Pons (tissue), 1 donor: ENCODE measurements around the gene SIAE.

Source experiments
- DNase-seq: peaks from one replicate; pipeline ENCODE4 v3.0.0-alpha.2; 2016; ENCODE audit warnings: low spot score

The SIAE gene, protein sequence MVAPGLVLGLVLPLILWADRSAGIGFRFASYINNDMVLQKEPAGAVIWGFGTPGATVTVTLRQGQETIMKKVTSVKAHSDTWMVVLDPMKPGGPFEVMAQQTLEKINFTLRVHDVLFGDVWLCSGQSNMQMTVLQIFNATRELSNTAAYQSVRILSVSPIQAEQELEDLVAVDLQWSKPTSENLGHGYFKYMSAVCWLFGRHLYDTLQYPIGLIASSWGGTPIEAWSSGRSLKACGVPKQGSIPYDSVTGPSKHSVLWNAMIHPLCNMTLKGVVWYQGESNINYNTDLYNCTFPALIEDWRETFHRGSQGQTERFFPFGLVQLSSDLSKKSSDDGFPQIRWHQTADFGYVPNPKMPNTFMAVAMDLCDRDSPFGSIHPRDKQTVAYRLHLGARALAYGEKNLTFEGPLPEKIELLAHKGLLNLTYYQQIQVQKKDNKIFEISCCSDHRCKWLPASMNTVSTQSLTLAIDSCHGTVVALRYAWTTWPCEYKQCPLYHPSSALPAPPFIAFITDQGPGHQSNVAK

DNA sequence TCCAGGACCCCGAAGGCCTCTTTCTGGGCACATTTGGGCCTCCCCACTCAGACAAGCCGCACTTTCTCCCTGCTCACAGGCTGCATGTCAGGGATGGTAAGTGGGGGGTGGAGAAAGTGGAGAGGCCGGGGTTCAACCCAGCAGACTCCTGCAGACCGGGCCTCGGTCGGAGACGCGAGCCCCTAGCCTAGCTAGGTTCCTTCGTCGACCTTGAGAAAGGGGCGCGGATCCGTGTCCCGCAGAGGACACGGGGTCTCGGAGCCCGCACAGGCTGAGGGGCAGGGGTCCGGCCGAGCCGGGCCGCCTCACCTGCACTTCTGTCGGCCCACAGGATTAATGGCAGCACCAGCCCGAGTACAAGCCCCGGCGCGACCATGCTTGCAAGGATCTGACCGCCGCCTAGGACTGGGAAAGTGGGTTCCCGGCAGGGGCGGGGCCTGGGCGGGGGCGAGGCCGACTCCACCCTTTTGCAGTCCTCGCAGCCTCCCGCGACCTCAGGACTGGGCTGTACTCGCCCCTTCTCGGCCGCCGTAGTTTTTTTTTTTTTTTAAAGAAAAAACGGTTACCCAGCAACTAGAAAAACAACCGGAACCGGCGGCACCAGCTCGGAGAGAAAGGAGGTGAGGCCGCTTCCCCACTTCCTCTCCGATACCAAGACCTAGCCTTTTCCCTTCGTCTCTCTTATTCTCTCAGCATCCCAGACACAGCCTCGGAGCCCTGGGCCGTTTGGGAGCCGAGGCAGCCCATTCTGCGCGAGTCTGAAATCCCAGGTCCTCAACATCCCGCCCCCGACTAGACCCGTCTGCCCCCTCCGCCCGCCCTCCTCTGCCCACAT, at the start of gene SIAE, which contains the start of gene SPA17:
TSS of gene SIAE (minus strand) at position 407 of the 835 bp plus-strand sequence. CDS start at position 376, 31 bp downstream.
TSS of gene SPA17 (plus strand) at position 572 of the 835 bp plus-strand sequence. CDS start 1,361 bp downstream, outside the sequence.
- peak; percentile 78 for DNase-seq

DNA sequence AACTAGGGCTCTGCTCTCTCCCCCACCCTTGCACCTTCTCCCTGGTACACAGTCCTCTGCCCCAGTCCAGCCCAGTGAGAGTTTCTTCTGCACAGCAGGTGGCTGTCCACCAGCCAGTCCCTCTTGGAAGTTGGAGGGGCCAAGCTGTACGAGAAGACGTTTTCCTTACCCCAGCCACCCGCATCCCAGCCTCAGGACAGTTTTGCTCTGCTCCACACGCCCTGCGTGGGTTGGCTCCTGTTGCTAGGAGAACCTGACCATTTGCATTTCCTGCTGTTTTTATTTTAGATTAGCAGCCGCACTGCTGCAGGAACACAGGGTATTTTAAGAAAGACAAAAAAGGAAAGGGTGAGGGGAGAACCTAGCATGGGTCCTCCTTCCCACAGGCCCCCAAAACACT, 48.6 kb upstream of the SIAE start:
- DNase-seq = no peak

DNA sequence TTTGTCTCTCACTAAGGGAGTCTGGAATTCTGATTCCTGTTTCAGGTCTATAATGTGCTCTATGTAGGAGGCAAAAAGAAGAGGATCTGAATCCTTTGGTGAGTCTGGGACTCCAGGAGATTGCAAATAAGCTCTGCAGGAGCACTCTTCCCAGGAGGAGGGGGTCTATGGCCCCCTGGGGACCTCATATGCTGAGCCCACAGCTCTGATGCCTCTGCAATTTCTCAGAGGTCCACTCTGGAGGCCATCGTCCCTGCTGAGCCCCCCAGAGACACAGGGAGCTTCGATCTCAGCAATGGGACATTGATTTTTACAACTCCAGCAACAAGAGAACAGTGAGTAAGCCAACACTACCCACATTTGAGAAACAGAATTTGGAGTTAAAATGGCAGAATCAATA, 46.0 kb upstream of the SIAE start:
- no peak for DNase-seq

DNA sequence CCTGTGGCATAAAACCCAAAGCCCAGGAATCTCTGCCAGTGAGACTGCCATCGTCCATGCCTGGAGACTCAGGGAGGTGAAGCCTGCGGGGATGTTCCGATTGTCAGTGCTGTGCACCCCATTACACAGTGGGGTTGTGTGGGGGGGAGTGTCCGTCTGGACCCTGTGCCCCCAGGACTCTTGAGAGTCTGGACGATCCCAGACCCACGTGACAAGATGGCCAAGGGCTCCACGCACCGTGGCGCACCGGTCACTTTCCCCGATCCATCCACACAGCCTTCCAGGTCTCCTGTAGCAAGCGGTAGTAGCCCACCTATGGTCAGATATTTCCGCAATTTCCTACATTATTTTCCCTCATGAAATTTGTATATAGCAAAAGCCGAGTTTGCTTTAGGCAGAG, 45.3 kb upstream of the SIAE start:
- DNase-seq = no peak

DNA sequence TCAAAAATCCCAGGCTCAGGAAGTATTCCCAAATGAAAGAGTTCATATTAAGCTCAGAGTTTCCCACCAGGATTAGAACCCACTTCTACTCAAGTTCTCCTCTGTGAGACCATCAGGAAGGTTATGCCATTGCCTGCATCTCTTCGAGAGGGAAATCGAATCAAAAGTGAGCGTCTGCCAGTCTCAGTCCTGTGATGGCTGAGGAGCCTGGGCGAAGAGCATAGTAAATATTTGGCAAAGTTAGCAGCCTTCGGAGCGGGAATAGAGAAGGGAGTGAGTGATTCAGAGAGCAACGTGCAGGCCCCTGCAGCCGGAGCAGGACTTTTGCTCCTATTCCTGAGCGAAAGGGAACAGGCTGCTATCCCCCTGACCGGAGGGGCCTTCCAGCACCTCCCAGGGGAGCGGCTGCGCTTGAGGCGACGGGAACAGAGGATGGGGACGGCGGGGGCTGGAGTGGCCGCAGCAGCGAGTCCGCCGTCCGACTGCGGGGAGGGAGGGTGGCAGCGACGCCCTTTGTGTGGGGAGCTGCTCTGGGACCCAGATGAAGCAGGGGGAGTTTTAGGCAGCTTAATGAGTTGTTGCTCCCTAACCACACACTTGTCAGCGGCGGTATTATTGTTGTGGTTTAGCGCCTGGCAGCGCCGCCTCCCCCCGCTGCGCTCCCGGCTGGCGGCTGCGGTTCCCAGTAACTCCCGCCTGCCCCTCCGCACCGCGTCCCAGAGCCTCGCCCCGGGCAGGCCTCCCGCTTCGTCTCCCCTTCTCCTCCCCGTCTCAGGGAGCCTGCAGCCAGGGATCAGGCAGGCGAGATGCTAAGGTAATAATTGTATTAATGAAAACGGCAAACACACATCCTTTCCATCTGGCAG, 44.5 kb upstream of the SIAE start:
- no peak for DNase-seq

DNA sequence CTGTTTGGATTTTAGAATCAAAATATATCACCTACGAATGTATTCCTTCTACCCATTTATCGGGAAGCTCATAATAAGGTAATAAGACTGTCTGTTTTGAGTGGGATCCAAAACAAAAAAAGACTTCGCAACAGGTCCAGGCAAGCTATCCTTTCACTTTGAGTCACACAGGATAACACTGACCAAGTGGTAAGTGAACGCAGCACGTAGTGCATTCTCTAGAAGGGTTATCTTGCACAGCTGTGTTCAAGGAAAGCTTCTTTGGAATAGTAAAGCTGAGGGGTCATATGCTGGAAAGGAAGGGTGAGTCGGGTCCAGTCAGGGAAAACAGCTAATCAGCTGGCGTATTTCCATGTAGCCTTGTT, 43.9 kb upstream of the SIAE start:
- DNase-seq = no peak

DNA sequence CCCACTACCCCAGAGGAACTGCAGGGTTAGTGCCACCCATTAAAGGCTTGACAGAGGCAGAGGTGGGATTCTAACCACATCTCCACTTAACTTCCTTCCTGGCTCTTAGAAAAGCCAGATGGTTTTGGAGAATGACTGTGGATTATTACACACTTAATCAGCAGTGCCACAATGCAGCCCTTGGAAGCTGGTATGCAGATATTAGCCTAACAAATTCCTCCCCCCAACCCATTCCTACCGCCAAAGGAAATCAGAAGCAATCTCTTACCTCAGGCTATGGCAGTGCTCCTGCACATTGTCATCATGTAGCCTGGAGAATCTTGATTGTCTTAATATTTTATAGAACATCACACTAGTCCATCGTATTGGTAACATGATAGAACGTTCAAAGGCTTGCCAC, 43.1 kb upstream of the SIAE start:
- no peak for DNase-seq

DNA sequence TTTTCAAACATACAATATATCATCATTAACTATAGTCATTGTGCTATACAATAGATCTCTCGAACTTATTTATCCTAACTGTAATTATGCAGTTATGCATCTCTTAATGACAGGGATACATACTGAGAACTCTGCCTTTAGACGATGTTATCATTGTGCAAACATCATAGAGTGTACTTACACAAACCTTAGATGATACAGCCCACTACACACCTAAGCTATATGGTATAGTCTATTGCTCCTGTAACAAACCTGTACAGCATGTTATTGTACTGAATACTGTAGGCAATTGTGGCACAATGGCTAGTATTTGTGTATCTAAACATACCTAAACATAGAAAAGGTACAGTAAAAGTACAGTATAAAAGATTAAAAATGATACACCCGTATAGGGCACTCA, 38.9 kb upstream of the SIAE start:
- no peak for DNase-seq

DNA sequence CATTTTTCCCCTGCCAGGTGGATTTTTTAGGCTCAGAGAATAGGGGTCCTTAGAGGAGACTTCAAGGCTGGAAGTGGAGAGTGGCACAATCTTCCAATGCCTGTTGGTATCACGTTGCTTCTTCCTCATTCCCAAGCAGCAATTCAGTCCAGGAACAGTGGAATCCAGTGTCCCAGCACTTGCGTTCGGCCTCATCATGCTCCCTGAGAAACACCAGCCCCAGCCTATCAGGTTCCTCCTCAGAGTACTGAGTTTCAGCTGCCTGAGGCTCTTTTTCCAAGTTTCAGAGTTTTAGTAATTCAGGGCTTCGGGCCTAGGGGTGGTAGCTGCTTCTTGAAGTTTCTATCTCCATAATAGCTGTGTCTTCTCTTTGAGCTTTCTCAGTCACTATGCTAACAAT, 34.3 kb upstream of the SIAE start:
- no peak for DNase-seq

DNA sequence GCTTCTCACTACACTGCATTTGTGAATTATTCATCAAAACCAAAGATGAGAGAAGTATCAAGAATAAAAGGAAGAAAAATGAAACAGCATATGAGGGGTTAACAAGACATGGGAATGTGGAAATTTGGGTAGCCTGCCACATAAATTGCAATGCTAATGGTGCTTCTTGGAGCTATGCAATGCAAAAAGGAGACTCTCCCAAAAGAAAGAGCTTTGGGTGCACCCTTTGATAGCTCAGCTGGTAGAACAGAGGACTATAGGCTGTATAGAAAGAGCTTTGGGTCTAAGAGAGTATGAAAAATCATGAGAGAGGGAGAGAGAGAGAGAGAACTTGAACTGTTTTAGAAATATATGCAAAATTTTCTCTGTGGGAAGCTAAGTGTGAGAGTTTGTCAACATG, 26.5 kb upstream of the SIAE start:
- no peak for DNase-seq

DNA sequence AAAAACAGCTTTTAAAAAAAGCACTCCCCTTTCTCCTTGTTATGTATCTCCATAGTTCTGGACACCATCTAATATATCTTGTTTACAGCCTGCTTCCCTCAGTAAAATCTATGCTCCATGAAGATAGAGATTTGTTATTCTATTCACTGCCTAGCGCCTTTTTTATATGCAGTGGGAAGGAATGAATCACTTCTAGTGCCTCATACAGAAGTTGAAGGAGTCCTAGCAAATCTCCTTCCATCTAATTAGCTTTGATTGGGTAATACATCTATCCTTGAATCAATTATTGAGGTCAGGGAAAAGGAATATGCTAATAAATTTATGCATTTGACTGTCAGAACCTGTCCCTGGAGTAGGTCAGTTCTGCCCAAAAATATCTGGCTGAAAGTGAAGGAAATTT, 26.0 kb upstream of the SIAE start:
- DNase-seq = no peak

DNA sequence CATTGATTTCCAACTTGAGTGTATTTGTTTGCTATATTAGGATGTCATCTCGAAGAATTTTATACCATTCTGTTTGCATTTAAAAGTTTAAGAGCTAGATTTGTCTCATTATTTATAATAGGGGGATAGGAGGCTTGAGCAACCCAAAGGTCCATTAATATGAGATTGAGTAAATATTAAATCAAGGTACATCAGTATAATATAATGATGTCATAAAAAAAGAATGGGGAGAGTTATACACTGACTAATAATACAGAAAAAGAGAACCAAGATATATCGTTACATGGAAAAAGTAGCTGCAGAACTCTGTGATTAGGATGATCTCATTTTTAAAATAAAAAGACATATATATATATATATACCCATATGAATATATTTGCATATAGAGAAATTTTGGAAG, 19.6 kb upstream of the SIAE start:
- DNase-seq = no peak

DNA sequence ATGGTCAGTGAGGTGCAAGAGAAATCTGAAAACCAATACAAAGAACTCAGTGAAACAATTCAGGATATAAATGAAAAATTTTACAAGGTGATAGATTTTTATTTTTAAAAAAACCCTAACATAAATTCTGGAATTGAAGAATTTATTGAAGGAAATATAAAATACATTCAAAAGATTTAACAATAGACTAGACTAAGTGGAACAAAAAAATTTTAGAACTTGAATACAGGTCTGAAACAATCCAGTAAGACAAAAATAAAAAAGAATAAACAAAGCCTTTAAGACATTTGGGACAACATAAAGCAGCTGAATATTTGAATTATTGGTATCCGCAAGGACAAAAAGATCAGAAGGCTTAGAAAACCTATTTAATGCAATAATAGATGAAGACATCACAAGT, 8.9 kb upstream of the SIAE start:
- DNase-seq = no peak

DNA sequence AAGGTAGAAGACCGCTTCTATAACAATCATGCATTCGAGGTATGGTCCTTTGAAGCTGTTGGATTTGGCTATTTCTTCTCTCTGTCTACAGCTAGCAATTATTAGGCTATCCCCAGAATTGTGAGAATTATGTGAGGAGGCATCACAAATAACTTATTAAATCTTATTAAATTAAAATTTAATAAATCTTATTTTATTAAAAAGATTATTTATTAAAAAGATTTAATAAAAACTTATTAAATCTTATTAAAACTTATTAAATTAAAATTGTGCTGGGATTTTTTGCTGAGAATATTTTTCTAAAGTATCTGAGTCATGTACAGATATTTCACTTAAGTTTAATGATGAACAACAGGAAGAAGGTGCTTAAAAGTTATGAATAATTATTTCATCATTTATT, 7.9 kb upstream of the SIAE start:
- no peak for DNase-seq

DNA sequence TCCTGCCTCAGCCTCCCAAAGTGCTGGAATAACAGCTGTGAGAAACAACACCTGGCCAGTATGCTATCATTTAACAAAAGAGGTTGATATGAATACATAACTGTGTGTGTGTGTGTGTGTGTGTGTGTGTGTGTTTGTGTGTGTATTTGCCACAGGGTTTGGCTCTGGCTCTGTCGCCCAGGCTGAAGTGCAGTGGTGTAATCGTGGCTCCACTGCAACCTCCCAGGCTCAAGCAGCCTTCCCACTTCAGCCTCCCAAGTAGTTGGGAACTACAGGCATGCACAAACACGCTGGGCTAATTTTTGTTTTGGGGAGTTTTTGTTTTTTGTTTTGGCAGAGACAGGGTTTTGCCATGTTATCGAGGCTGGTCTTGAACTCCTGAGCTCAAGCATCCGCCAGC, 4.9 kb upstream of the SIAE start:
- DNase-seq = no peak

DNA sequence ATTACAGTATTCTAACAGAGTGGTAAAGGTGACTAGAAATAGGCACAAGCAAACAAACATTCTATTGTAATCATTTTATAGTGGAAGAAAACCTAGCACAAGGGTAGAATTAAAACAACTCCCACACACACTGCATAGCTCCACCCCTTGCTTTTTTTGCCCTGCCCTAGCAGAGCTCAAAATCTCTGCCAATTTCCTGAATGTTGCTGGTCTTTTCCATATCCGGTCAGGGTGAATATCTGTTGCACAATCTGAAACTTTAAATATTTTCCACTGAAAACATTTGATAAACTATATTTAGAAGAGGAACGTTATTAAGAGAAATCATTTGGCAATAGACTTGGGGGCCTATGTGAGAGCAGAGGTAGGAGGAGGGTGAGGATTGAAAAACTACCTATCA, 2.8 kb upstream of the SIAE start:
- DNase-seq = no peak

DNA sequence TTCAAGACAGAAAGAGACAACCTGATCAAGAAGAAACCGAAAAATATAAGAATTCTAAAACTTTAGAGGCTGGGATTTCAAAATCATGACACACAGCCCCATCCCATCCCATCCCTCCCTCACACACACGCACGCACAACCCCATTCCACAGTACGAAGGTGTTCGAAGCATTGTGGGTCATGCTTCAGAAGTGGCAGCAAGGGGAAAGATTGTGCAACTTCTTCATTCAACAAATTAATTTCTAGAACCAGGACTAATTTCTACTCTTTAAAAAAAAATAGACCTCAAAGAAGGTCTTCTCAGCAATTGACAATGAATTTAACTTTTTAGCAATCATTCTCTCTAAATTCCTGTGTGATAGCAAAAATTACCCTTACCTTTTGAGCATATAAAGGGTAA, 1.0 kb upstream of the SIAE start:
- DNase-seq = no peak

DNA sequence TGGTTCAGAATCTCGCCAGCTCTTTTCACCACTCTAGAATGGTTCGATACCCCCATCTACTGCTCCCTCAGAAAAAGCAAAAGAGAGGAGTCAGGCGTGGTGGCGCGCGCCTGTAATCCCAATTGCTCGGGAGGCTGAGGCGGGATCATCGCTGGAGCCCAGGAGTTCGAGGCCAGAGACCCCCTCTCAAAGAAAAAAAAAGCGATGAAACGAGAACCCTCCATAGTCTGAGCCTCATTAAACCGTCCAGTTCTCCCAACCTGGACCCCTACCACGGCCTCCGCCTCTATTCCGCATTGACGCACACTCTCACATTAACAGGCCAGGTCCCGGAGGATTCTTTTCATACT, 604 bp upstream of the SIAE start:
- DNase-seq = no peak

DNA sequence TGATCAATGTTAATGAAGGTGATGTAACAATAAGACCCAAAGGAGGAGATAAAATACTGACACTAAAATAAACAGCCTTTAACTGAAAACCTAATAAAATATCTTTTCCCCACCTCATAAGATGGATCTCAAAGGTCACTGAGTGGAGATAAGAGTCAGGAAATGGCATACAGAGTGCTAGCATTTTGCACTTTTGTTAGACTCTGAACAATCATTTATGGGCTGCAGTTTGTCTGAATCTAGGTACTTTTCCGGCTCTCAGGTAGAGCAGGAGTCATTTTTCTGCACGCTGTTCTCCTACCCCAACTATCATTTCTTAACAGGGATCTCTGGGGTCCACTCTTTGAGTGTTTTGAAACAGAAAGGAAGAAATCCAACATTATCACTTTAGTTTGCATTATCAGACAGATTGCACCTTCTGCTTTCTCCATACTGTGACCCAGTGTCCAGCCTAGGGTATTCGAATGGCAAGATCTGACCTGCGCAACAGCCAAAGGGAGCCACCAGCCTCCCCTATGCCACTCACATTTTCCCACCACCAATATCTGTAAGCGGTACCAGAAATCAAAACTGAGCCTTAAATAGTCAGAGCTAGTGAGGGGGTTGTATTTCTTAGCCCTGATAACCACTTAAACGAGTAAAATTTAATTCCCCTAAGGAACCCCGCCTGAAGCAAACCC, 863 bp downstream of the SIAE start:
- no peak for DNase-seq

DNA sequence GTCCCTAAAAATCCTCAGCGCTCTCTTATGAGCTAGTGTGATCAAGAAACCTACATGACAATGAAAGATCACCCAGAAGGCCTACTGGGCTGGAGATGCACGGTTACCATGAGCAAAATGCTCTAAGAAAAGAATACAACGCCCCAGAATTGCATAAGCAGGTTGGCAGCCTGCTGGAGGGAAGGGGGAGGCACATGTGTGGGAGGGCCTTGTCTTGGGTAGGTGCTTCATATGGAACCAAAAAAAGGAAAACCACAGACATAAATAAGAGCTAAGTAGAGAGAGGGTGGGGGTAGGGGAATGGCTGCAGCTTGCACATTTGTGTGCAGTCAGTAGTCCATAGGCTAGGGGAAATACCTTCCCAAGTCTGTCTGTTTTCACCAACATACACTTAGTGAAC, 2.8 kb downstream of the SIAE start:
- DNase-seq = no peak

DNA sequence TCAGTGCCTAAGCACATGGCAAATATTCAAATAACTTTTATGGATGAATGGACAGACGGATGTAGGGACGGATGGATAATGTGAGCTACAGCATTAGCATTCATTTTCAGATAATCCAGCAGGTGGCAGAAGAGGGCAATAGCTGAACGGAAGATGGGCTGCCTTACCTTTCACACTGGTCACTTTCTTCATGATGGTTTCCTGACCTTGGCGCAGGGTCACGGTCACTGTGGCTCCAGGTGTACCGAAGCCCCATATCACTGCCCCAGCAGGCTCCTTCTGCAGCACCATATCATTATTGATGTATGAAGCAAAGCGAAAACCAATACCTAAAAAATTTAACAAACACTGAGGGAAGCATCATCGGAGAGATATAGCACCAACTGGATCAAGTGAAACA, 4.3 kb downstream of the SIAE start:
- DNase-seq = peak; percentile 54

DNA sequence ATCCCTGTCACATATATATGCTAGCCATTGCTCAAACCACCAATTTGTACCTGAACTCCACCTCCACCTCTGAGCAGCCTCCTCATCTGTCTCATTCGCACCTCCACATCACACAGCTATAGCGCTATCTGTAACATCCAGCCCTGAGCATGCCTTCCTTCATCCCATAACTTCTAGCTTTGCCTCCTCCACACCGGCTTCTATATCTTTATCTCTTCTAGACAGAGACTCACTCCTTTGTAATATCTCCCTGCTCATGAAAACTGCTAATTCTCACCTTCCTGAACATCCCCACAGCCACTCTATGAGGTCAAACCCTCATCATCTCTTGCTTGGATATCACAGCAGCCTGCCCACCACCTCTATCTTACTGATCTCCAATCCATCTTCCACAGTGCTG, 5.9 kb downstream of the SIAE start:
- no peak for DNase-seq
